ENCODE data around the gene TUT1. TPM values are rescaled to one million over a fixed set of nuclear protein-coding genes. Genes with fewer than 3 reads are reported as not detected.

TUT1 gene
- total RNA-seq, 1 donor from 2014 or later, result 12.0 TPM

DNA sequence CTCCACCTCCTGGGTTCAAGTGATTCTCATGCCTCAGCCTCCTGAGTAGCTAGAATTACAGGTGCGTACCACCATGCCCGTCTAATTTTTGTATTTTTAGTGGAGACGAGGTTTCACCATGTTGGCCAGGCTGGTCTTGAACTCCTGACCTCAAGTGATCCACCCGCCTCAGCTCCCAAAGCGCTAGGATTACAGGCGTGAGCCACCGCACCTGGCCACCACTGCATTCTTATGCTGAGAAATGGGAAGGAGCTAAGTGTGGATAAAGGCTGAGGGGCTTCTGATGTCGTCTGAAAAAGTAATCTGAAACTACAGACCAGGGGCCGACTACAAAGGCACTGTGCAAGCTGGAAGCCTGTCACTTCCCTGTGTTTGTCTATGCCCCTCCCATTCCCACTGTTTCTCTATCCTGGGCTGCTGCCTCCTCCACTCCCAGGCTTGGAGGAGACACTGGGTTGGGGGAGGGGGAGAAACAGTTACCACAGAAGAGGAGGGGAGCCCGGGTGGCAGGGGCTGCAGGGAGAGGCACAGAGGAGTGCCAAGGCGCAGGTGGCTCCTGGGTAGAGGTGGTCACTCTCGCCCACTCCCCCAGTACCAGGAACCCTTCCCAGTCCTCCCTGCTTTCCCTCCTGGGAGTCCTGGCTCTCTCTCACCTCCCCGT, 13.3 kb upstream of the TUT1 start:
- DNase-seq (ENCODE audit: extremely low spot score in 2 of 2), result no peak
- TF ChIP-seq, protein P1, sequence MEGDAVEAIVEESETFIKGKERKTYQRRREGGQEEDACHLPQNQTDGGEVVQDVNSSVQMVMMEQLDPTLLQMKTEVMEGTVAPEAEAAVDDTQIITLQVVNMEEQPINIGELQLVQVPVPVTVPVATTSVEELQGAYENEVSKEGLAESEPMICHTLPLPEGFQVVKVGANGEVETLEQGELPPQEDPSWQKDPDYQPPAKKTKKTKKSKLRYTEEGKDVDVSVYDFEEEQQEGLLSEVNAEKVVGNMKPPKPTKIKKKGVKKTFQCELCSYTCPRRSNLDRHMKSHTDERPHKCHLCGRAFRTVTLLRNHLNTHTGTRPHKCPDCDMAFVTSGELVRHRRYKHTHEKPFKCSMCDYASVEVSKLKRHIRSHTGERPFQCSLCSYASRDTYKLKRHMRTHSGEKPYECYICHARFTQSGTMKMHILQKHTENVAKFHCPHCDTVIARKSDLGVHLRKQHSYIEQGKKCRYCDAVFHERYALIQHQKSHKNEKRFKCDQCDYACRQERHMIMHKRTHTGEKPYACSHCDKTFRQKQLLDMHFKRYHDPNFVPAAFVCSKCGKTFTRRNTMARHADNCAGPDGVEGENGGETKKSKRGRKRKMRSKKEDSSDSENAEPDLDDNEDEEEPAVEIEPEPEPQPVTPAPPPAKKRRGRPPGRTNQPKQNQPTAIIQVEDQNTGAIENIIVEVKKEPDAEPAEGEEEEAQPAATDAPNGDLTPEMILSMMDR (IDR thresholded peaks at IDR 0.05), result no peak
- no peak for TF ChIP-seq POLR2AphosphoS5 (IDR thresholded peaks at IDR 0.05; ENCODE audit: insufficient read depth in 1 of 2, low read depth in 1 of 2)
- H3K9me3 ChIP-seq, result no peaks in the 10 kb centered on the region
- no peaks in the 10 kb centered on the region for H3K27me3 ChIP-seq
- no peak overlapping the region for H3K4me3 ChIP-seq
- intact Hi-C loops (cut with DNase I), result no loop called here
- H3K36me3 ChIP-seq, result peaks cover 0 to 18% of the 10 kb centered on the region in 2 donors
- H3K27ac ChIP-seq, result no peak overlapping the region
- peaks cover 23% of the 10 kb centered on the region for H3K4me1 ChIP-seq

DNA sequence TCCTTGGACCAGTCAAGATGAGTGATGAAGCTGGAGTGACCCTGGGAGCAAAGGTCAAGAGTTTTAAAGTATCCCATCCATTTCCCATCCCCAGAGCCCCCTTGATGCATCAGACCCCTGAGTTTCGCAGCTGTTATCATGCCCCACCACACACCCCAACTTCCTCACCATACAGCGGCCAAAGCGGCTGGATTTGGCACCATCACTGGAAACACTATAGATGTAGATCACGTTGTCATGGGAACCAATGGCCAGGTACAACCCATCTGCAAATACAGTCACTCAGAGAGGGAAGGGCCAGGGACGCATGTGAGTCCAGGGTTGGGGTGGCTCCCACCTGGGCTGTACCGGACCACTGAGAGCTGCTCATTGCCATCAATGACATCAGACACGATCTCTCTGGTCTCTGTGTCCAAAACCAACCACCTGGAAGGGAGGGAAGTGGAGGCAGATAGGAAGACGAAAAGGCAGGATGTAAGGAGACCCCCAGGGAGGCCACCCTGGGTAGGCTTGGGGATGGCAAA, 12.5 kb upstream of the TUT1 start:
- Histone ChIP-seq H3K27ac (peak overlapping the region; percentile 97), H3K9me3 (no peaks in the 10 kb centered on the region), H3K27me3 (no peaks in the 10 kb centered on the region), H3K36me3 (peaks cover 0 to 13% of the 10 kb centered on the region in 2 donors), H3K4me1 (peaks cover 30% of the 10 kb centered on the region), H3K4me3 (no peak overlapping the region)
- intact Hi-C loops (cut with DNase I), result no loop called here
- DNase-seq (ENCODE audit: extremely low spot score in 2 of 2), result no peak
- TF ChIP-seq, protein P1 (IDR thresholded peaks at IDR 0.05), result no peak
- TF ChIP-seq POLR2AphosphoS5 (IDR thresholded peaks at IDR 0.05; ENCODE audit: insufficient read depth in 1 of 2, low read depth in 1 of 2) (no peak), POLR2A (IDR thresholded peaks at IDR 0.05) (no peak)

DNA sequence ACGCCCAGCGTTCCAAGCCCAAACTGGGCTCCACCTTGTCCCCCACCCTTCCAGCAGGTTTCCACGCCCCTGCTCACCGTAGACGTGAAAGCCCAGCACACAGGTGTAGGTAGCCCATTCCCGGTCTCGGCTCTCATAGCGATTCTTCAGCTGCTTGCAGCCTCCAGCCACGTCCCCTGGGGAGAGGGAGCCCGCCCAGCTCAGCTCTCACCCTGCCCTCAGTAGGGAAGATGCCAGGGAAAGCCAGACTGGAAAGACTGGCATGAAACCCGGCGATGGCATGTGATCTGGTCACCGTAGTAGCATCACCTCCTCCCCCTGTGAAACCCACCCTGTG, 11.7 kb upstream of the TUT1 start:
- H3K27me3 ChIP-seq, result no peaks in the 10 kb centered on the region
- H3K27ac ChIP-seq, result peak overlapping the region; percentile 97
- DNase-seq (ENCODE audit: extremely low spot score in 2 of 2), result no peak
- intact Hi-C loops (cut with DNase I), result no loop called here
- H3K4me1 ChIP-seq, result peaks cover 37% of the 10 kb centered on the region
- peaks cover 0 to 17% of the 10 kb centered on the region in 2 donors for H3K36me3 ChIP-seq
- H3K4me3 ChIP-seq, result peak overlapping the region; percentile 73 to 94
- H3K9me3 ChIP-seq, result no peaks in the 10 kb centered on the region
- TF ChIP-seq POLR2AphosphoS5 (IDR thresholded peaks at IDR 0.05; ENCODE audit: insufficient read depth in 1 of 2, low read depth in 1 of 2), result no peak

DNA sequence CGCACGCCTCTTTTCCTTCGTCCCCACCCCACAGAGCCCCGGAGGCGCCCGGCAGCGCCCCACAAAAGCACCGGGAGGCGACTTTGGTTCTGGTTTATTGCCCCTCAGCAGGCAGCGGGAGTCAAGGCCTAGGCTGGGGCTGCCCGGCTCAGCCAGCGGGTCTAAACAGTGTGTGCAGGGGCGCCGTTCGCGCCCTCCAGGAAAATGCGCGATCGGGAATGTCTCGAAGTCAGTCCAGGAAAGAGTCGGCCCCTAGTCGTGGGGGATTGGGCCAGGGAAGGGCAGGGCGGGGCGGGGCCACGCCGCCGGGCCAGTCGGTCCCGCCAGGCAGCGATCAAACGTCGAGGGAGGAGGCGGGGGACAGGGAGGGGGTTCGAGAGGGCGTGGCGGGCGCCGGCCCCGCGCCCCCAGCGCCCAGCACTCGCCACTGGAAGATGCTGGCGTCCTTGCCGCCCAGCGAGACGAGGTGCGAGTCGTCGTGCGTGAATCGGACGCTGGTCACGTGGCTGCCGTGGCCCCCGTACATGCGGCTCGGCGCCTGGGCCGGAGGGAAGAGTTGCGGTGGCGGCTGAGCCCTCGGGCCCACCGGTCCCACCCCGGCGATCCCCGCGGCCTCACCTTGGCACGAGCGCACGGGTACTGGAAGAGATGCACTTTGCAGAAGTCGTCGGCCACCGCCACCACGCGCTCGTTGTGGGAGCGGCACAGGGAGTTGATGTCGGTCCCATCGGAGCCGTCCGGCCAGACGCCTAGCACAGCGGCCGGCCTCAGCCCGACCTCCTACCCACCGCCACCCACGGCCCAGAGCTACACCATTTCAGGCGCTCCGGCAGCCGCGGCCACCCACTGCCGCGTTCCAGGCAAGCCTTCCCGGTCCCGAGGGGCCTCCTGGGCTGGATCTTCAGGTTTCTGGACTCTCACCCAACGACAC, 11.1 kb upstream of the TUT1 start:
- H3K4me1 ChIP-seq, result peaks cover 37% of the 10 kb centered on the region
- peaks cover 0 to 23% of the 10 kb centered on the region in 2 donors for H3K36me3 ChIP-seq
- peak in 1 of 2 donors; percentile 59 for TF ChIP-seq POLR2AphosphoS5 (IDR thresholded peaks at IDR 0.05; ENCODE audit: insufficient read depth in 1 of 2, low read depth in 1 of 2)
- TF ChIP-seq, protein P1 (IDR thresholded peaks at IDR 0.05), result no peak
- peak overlapping the region; percentile 97 for H3K27ac ChIP-seq
- intact Hi-C loops (cut with DNase I), result no loop called here
- no peaks in the 10 kb centered on the region for H3K9me3 ChIP-seq
- no peaks in the 10 kb centered on the region for H3K27me3 ChIP-seq
- no peak for DNase-seq (ENCODE audit: extremely low spot score in 2 of 2)
- peak overlapping the region; percentile 73 to 94 for H3K4me3 ChIP-seq

DNA sequence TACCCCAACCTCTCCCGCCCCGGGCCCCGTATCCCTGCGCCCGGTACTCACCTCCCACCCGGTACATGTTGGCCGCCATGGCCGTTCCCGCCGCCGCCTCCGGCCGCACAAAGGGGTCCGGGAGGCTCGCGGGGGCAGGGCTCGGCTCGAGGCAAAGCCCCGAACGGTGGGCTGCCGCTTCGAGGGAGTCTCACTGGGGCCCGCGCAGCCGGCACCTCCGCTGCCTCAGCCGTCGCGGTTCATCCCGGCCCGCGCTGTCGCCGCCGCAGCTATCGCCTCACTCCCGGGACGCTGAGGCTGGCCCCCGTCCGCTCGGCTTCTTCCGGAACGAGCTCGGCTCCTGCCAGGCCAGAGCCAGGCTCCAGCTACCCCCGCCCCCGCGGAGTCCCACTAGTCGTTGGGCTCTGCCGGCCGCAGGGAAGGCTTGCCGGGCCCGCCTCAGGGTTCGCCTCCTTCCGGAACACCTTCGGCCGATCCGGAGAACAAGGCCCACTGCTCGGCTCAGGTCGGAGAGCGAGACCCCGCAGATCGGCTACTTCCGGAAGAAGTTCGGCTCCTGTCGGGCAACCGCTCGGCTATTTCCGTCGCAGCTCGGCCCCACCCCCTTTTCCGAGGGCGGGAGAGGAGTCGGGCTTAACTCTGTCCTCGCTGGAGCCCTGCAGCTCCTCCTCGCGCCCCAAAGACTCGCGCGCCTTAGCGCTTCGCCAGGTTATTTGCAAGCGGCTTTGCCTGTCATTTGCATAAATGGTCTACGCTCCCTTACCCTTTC, 10.2 kb upstream of the TUT1 start, which contains the start of gene MTA2:
MTA2 (minus strand) TSS at position 494 of the 769 bp plus-strand sequence; CDS start at position 79, 415 bp downstream.
- H3K36me3 ChIP-seq, result peaks cover 0 to 29% of the 10 kb centered on the region in 2 donors
- H3K27me3 ChIP-seq, result no peaks in the 10 kb centered on the region
- peak within 1 kb of the TSS; percentile 97 for H3K27ac ChIP-seq
- no peaks in the 10 kb centered on the region for H3K9me3 ChIP-seq
- intact Hi-C loops (cut with DNase I), result no loop called here
- peak within 1 kb of the TSS; percentile 73 to 94 for H3K4me3 ChIP-seq
- DNase-seq (ENCODE audit: extremely low spot score in 2 of 2), result peak in 1 of 2 donors; percentile 98
- H3K4me1 ChIP-seq, result peaks cover 37% of the 10 kb centered on the region
- TF ChIP-seq POLR2A (IDR thresholded peaks at IDR 0.05), result peak in 1 of 2 donors; percentile 42
- TF ChIP-seq, protein P1 (IDR thresholded peaks at IDR 0.05), result no peak
- TF ChIP-seq POLR2AphosphoS5 (IDR thresholded peaks at IDR 0.05; ENCODE audit: insufficient read depth in 1 of 2, low read depth in 1 of 2), result peak; percentile 85 to 88

Data from vagina (tissue), 2 donors.